ENCODE measurements around the gene CT83.

Gene CT83

GRCh38 chrX:116462822-116463221 is at the start of gene CT83:
CT83 (minus strand) TSS chrX:116462976; CDS start chrX:116462856, 120 bp downstream.
- DNase-seq = no peak

- no peak for DNase-seq
Observed at GRCh38 chrX:116499780-116500179, 37.0 kb upstream of the CT83 start.

GRCh38 chrX:116493271-116493670 is 30.5 kb upstream of the CT83 start:
- no peak for DNase-seq

DNA sequence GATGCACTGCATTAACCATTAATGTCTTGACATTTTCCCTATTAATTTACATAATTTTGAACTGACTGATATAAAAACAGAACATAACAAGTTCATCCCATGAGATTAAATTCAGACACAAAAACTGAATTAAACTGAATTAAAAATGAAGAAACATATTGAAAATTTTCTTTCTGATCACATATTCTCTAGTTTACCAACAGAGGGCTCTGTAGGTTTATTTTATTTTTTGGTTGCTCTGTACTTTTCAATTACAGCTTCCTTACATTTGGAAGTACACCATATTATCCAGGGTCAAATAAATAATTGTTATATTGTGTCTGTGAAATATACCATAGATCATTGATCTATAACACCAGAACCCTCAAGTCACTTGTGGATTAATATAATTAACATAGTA is 27.3 kb upstream of the CT83 start:
- DNase-seq = no peak

GRCh38 chrX:116480059-116480458 is 17.3 kb upstream of the CT83 start:
- DNase-seq = no peak

DNA sequence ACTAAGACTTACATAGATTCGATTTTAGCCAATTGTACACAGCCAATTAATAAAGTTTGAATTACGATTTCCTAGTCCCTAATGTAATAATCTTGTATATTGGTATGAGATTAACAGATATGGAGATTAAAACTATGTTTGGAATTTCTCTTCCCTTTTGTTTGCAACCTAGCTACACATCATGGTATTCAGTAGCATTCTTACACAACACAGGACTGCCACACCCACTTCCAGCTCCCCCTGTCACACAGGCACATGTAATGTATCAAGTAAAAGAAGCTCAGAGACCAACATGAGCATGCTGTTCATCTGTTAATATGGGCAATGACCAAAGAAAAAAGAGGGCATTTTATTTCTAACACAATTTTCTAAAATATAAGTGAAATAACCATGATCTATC is 13.6 kb downstream of the CT83 start:
- DNase-seq = no peak

- no peak for DNase-seq
Observed at GRCh38 chrX:116436358-116436816, 26.4 kb downstream of the CT83 start, which contains the start of gene SLC6A14. SLC6A14 (plus strand) TSS chrX:116436606; CDS start chrX:116436710, 104 bp downstream.

GRCh38 chrX:116435597-116435996 is 27.2 kb downstream of the CT83 start:
- no peak for DNase-seq

DNA sequence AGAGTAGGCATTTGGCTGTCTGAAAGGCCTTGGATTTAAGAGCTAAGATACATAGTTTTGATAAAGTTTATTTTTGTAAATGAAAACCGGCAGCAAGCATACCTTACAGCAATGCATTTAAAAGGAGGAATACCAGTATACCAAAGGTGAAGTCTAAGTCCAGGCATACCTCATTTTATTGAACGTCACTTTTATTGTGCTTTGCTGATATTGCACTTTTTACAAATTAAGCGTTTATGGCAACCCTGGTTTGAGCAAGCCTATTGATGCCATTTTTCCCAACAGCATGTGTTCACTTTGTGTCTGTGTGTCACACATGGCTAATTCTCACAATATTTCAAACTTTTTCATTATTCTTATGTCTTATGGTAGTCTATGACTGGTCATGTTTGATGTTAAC is 34.8 kb downstream of the CT83 start:
- no peak for DNase-seq

GRCh38 chrX:116417968-116418367 is 44.8 kb downstream of the CT83 start:
- no peak for DNase-seq

DNA sequence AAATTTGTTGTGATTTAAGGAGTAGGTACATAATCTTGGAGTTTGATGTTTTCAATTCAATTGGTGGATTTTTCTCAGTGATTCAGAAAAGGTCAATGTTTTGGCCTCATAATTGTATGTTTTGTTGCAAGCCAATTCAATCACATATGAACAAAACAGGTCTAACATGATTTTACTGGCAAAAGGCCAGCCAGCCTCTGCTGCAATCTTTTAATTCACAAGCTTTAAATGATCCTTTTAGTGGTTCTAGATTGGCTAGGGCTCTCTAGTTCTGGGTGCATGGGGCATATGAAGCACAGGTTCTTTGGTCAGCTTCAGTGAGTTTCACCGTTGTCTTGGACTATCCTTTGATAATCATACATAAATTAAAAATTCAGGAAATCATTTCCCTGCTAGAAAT is 45.6 kb downstream of the CT83 start:
- DNase-seq = peak; percentile 1

DNA sequence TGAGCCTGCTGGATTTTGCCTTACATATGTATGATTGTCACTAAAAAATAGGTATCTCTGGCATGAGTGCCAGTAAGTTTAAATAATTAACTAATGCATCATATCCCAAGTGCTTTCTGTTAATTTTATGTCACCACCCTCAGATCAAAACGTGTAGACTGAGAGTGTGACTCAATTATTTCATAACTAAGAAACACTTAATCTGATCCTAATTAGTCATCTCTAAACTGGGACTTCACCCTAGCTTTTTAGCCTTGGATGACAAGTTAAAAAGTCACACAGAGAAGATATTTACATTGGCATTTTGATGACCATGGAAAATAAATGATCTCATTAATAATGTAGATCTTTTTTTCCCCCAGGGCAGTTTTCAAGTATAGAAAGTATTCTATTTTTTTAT is 49.5 kb downstream of the CT83 start:
- DNase-seq = no peak
